IMR-90 (cell line): ENCODE measurements around the gene LIPH. TPM values are rescaled to one million over a fixed set of nuclear protein-coding genes. Genes with fewer than 3 reads are reported as not detected.

Experiments used
- ATAC-seq: fragments of 200-7000 bp; cut with Tn5 transposase; 2 replicates; pipeline ENCODE4 v1.9.1; 2020; ENCODE audit warnings: low read depth, mild to moderate bottlenecking, moderate library complexity
- BruUV-seq: library from RNA; stranded (reverse); fragments of 400-500 nt; replicated peaks from 2 replicates; lab custom pipeline; 2021; lab: Mats Ljungman, UMichigan
- CTCF ChIA-PET: fragments of 300-600 bp; formaldehyde crosslinking; extraction: SDS; loops from one replicate; lab custom pipeline; 2021; ENCODE audit warnings: antibody characterized with exemption; lab: Yijun Ruan, JAX
- POLR2A ChIA-PET: fragments of 300-600 bp; sonication (Branson Sonifier 250); formaldehyde crosslinking; loops from one replicate; lab custom pipeline; 2022; ENCODE audit warnings: antibody characterized with exemption; ENCODE audit not compliant: unreplicated experiment; lab: Charles Lee
- DNase-seq: peaks from one replicate; pipeline ENCODE4 v3.0.0; 2013
- H2AFZ ChIP-seq: replicated peaks from 2 replicates; pipeline ENCODE3; 2013; ENCODE audit warnings: low read length, mild to moderate bottlenecking; ENCODE audit not compliant: poor library complexity
- H2AK5ac ChIP-seq: 2 replicates; pipeline ENCODE4 v1.6.1; 2013; ENCODE audit warnings: low read depth, low read length, inconsistent platforms
- H2AK9ac ChIP-seq: replicated peaks from 2 replicates; pipeline ENCODE3; 2013; ENCODE audit warnings: mild to moderate bottlenecking, low read depth, low read length, moderate library complexity; ENCODE audit not compliant: poor library complexity
- H2BK120ac ChIP-seq: 2 replicates; pipeline ENCODE4 v1.6.1; 2013; ENCODE audit warnings: low read depth, low read length, inconsistent platforms
- H2BK15ac ChIP-seq: 3 replicates; pipeline ENCODE4 v1.6.1; 2013; ENCODE audit warnings: low read depth, low read length, inconsistent platforms
- H2BK20ac ChIP-seq: 2 replicates; pipeline ENCODE4 v1.6.1; 2013; ENCODE audit warnings: low read depth, mild to moderate bottlenecking, inconsistent platforms, low read length, moderate library complexity
- H2BK5ac ChIP-seq: 2 replicates; pipeline ENCODE4 v1.6.1; 2013; ENCODE audit warnings: mild to moderate bottlenecking, low read depth, low read length, inconsistent platforms; ENCODE audit not compliant: poor library complexity, severe bottlenecking
- H3K14ac ChIP-seq: replicated peaks from 2 replicates; pipeline ENCODE4 v1.6.1; 2013; ENCODE audit warnings: low read depth, low read length, inconsistent platforms
- H3K18ac ChIP-seq: 2 replicates; pipeline ENCODE4 v1.6.1; 2013; ENCODE audit warnings: low read depth, low read length, control low read depth
- H3K23ac ChIP-seq: 2 replicates; pipeline ENCODE4 v1.6.1; 2013; ENCODE audit warnings: low read depth, low read length, inconsistent platforms
- H3K27ac ChIP-seq: 2 replicates; pipeline ENCODE4 v1.5.1; 2013; ENCODE audit warnings: mild to moderate bottlenecking, control low read depth, low read length; ENCODE audit not compliant: insufficient read depth
- H3K27me3 ChIP-seq: 2 replicates; pipeline ENCODE4 v1.6.1; 2013; ENCODE audit warnings: low read length; ENCODE audit not compliant: control insufficient read depth, insufficient read depth
- H3K36me3 ChIP-seq: 2 replicates; pipeline ENCODE4 v1.6.1; 2013; ENCODE audit warnings: low read length, mixed read lengths; ENCODE audit not compliant: control insufficient read depth, insufficient read depth
- H3K4ac ChIP-seq: 2 replicates; pipeline ENCODE4 v1.6.1; 2013; ENCODE audit warnings: low read depth, low read length, inconsistent platforms
- H3K4me1 ChIP-seq: 2 replicates; pipeline ENCODE4 v1.6.1; 2013; ENCODE audit warnings: low read length, mixed read lengths; ENCODE audit not compliant: control insufficient read depth, insufficient read depth
- H3K4me2 ChIP-seq: 2 replicates; pipeline ENCODE4 v1.6.1; 2013; ENCODE audit warnings: low read depth, mild to moderate bottlenecking, control low read depth, low read length, moderate library complexity
- H3K4me3 ChIP-seq: 2 replicates; pipeline ENCODE4 v1.5.1; 2013; ENCODE audit warnings: low read depth, mild to moderate bottlenecking, control low read depth, low read length, moderate library complexity; ENCODE audit not compliant: insufficient read depth
- H3K56ac ChIP-seq: 2 replicates; pipeline ENCODE4 v1.6.1; 2013; ENCODE audit warnings: low read length, inconsistent platforms; ENCODE audit not compliant: insufficient read depth; ENCODE audit errors: extremely low read depth
- H3K79me1 ChIP-seq, 2 experiments: 2 replicates each; pipeline ENCODE4 v1.6.1; 2013; ENCODE audit warnings: low read length in 2 of 2, inconsistent platforms in 1 of 2, low read depth in 1 of 2
- H3K9ac ChIP-seq: 2 replicates; pipeline ENCODE4 v1.6.1; 2013; ENCODE audit warnings: low read depth, low read length, control low read depth
- H3K9me1 ChIP-seq: 2 replicates; pipeline ENCODE4 v1.6.1; 2013; ENCODE audit warnings: low read length, inconsistent platforms; ENCODE audit not compliant: insufficient read depth
- H3K9me3 ChIP-seq: 2 replicates; pipeline ENCODE4 v1.6.1; 2013; ENCODE audit warnings: low read length; ENCODE audit not compliant: control insufficient read depth, insufficient read depth
- H4K20me1 ChIP-seq: 2 replicates; pipeline ENCODE4 v1.6.1; 2013; ENCODE audit warnings: low read length, inconsistent platforms; ENCODE audit not compliant: insufficient read depth
- H4K5ac ChIP-seq: 2 replicates; pipeline ENCODE4 v1.6.1; 2013; ENCODE audit warnings: mild to moderate bottlenecking, low read depth, low read length, control low read depth
- H4K8ac ChIP-seq, 2 experiments: 2 replicates each; pipeline ENCODE4 v1.6.1; 2013; ENCODE audit warnings: low read depth in 2 of 2, low read length in 2 of 2, control low read depth in 1 of 2, inconsistent platforms in 1 of 2
- H4K91ac ChIP-seq: 2 replicates; pipeline ENCODE4 v1.6.1; 2013; ENCODE audit warnings: low read depth, low read length, inconsistent platforms; ENCODE audit not compliant: insufficient read depth
- CEBPB ChIP-seq: IDR thresholded peaks from 2 replicates; pipeline ENCODE4 v1.6.1; 2012; ENCODE audit warnings: low read depth, low read length, improper control_type of control experiment
- FOS ChIP-seq: fragments of 150-350 bp; IDR thresholded peaks from 2 replicates; pipeline ENCODE4 v1.6.1; 2016; ENCODE audit warnings: low read depth, low read length
- MAFK ChIP-seq: IDR thresholded peaks from 2 replicates; pipeline ENCODE4 v1.6.1; 2012; ENCODE audit warnings: low read depth, low read length, improper control_type of control experiment
- MAZ ChIP-seq: IDR thresholded peaks from 2 replicates; pipeline ENCODE4 v1.6.1; 2012; ENCODE audit warnings: low read depth, mild to moderate bottlenecking, low read length, improper control_type of control experiment, moderate library complexity, borderline replicate concordance
- POLR2A ChIP-seq: IDR thresholded peaks from 2 replicates; pipeline ENCODE4 v1.6.1; 2012; ENCODE audit warnings: mild to moderate bottlenecking, low read depth, low read length
- RCOR1 ChIP-seq: IDR thresholded peaks from 2 replicates; pipeline ENCODE4 v1.6.1; 2012; ENCODE audit warnings: mild to moderate bottlenecking, low read length, improper control_type of control experiment; ENCODE audit not compliant: insufficient replicate concordance
- WGBS, 2 experiments: methylation state at CpG; one replicate each; pipeline versions ENCODE4 v1.1.5 to v1.1.7; 2013; ENCODE audit warnings: missing lambda C conversion rate in 2 of 2; ENCODE audit not compliant: insufficient read length in 1 of 2; ENCODE audit errors: extremely low coverage in 2 of 2; 5-methylcytosine and 5-hydroxymethylcytosine counted together
- dilution Hi-C: fragments of 300-500 bp; cut with HindIII; formaldehyde crosslinking; loops from one replicate; pipeline ENCODE4 v1.14.3; 2018; ENCODE audit warnings: low sequenced_read_pairs; ENCODE audit not compliant: unreplicated experiment
- in situ Hi-C: fragments of 300-500 bp; cut with MboI; formaldehyde crosslinking; loops from 3 replicates; pipeline ENCODE4 v1.14.3; 2019; ENCODE audit warnings: low sequenced_read_pairs, inconsistent platforms, mixed read lengths
- intact Hi-C: fragments of 100-400 bp; cut with micrococcal nuclease; formaldehyde crosslinking; loops from 2 replicates; pipeline ENCODE4 v1.10.0; 2022
- polyA plus RNA-seq, 3 experiments: library from polyadenylated mRNA; depleted of rRNA; stranded (reverse); fragments of >200 nt; gene quantifications; 2 replicates each; pipeline ENCODE4 v1.2.3, GENCODE V29; 2012; ENCODE audit warnings: low replicate concordance in 1 of 3
- total RNA-seq: library from RNA; depleted of rRNA; stranded (reverse); fragments of >200 nt; gene quantifications from 2 replicates; pipeline ENCODE4 v1.2.3, GENCODE V29; 2012

The LIPH gene
- total and polyA plus RNA-seq, 2 of the 4 experiments (the other 2 are of a cell fraction), result 0.27 to 0.36 TPM

GRCh38 chr3:185490241-185490640 lies 62.1 kb downstream of the LIPH start:
- no peak overlapping the region for H4K91ac ChIP-seq
- H3K79me1 ChIP-seq, result peaks cover 0 to 7% of the 10 kb centered on the region in 2 experiments; a peak in 2 of 4 replicates
- intact Hi-C loops, result no loop called here
- in situ Hi-C loops, result no loop called here
- H2AK9ac ChIP-seq, result no peak overlapping the region
- H3K4me1 ChIP-seq, result no peaks in the 10 kb centered on the region
- H3K23ac ChIP-seq, result no peak overlapping the region
- H3K4ac ChIP-seq, result no peak overlapping the region
- H2BK5ac ChIP-seq, result no peak overlapping the region
- H2AK5ac ChIP-seq, result no peak overlapping the region
- no peak overlapping the region for H2BK20ac ChIP-seq
- TF ChIP-seq RCOR1 (no peak), FOS (no peak), CEBPB (no peak), POLR2A (no peak), MAZ (no peak), MAFK (no peak)
- H3K4me3 ChIP-seq, result no peak overlapping the region
- no peak overlapping the region for H2BK120ac ChIP-seq
- dilution Hi-C loops, result no loop called here
- no peak overlapping the region for H4K5ac ChIP-seq
- no peak overlapping the region for H3K56ac ChIP-seq
- ATAC-seq (no peak), DNase-seq (no peak)
- CTCF ChIA-PET, result no interaction called here
- H3K36me3 ChIP-seq, result peaks cover 22% of the 10 kb centered on the region
- H2AFZ ChIP-seq, result no peak overlapping the region
- H3K9me1 ChIP-seq, result no peaks in the 10 kb centered on the region; the same call in 1 of the 2 replicates
- H3K18ac ChIP-seq, result no peak overlapping the region
- POLR2A ChIA-PET, result no interaction called here
- H4K20me1 ChIP-seq, result no peaks in the 10 kb centered on the region
- H3K14ac ChIP-seq, result no peak overlapping the region
- H3K9me3 ChIP-seq, result no peaks in the 10 kb centered on the region
- no peak overlapping the region for H3K4me2 ChIP-seq
- no peak overlapping the region for H3K27ac ChIP-seq
- 100% methylated on average over 2 of the region's 4 CpGs; no CpG with 5 or more reads in 1 of the 2 experiments for WGBS, 2 experiments
- H3K9ac ChIP-seq, result no peak overlapping the region
- no peak overlapping the region for H2BK15ac ChIP-seq
- no TSS peak for BruUV-seq
- no peak overlapping the region for H4K8ac ChIP-seq
- no peaks in the 10 kb centered on the region for H3K27me3 ChIP-seq
